HCT116 (cell line): ENCODE results near the gene UVRAG. TPM values are rescaled to one million over a fixed set of nuclear protein-coding genes. Genes with fewer than 3 reads are reported as not detected.
A peak's percentile ranks its signal among the peaks of the same experiment; 100 is the strongest.

ENCODE experiments used
- ATAC-seq: fragments of 200-7000 bp; cut with Tn5 transposase; 2 replicates; pipeline ENCODE4 v1.9.1; 2020; ENCODE audit warnings: mild to moderate bottlenecking, moderate library complexity
- BruUV-seq: library from RNA; stranded (reverse); fragments of 400-500 nt; replicated peaks from 2 replicates; lab custom pipeline; 2021; lab: Mats Ljungman, UMichigan
- CTCF ChIA-PET: fragments of 300-600 bp; sonication (Branson Sonifier 250); formaldehyde crosslinking; loops from one replicate; lab custom pipeline; 2021; ENCODE audit warnings: antibody characterized with exemption; lab: Charles Lee
- POLR2A ChIA-PET: fragments of 300-600, 350-600 bp; sonication (Branson Sonifier 250); formaldehyde crosslinking; loops from one replicate; lab custom pipeline; 2021; ENCODE audit warnings: antibody characterized with exemption; lab: Charles Lee
- RAD21 ChIA-PET, 2 experiments: fragments of 300-600 bp; sonication (Branson Sonifier 250); formaldehyde crosslinking; loops; one replicate each; lab custom pipeline; 2023; ENCODE audit warnings: low total read pairs in 2 of 2; ENCODE audit not compliant: uncharacterized antibody in 2 of 2, unreplicated experiment in 2 of 2, low non-redundant PET in 1 of 2; lab: Charles Lee
- DNase-seq: peaks from one replicate; pipeline ENCODE4 v3.0.0-alpha.2; 2010; ENCODE audit warnings: low read depth, low spot score
- H2AFZ ChIP-seq: fragments of 200-600 bp; shearing (Covaris generic), sonication (generic); 2 replicates; pipeline ENCODE4 v1.6.1; 2017; ENCODE audit warnings: low read depth, mixed run types, mixed read lengths, antibody characterized with exemption, low read length; ENCODE audit not compliant: poor library complexity, severe bottlenecking
- H3K27ac ChIP-seq: 2 replicates; pipeline ENCODE4 v1.5.1; 2012; ENCODE audit warnings: low read depth, low read length
- H3K27me3 ChIP-seq: fragments of 200-600 bp; sonication (generic); 2 replicates; pipeline ENCODE4 v1.6.1; 2016; ENCODE audit warnings: mixed run types, low read length, mixed read lengths; ENCODE audit not compliant: insufficient read depth
- H3K36me3 ChIP-seq, 2 experiments: fragments of 200-500 bp in 1 of 2; fragments of 200-600 bp in 1 of 2; sonication (Bioruptor generic) in 1 of 2; sonication (generic) in 1 of 2; 2 replicates each; pipeline versions ENCODE4 v1.5.1 to v1.6.1; 2014 to 2016; ENCODE audit warnings: low read length in 2 of 2, inconsistent platforms in 1 of 2, mixed read lengths in 1 of 2, mixed run types in 1 of 2; ENCODE audit not compliant: insufficient read depth in 2 of 2, control insufficient read depth in 1 of 2
- H3K4me1 ChIP-seq, 2 experiments: fragments of 200-600 bp in 1 of 2; sonication (generic) in 1 of 2; 2 replicates each; pipeline versions ENCODE4 v1.5.1 to v1.6.1; 2012 to 2017; ENCODE audit warnings: low read length in 2 of 2, inconsistent platforms in 1 of 2, mild to moderate bottlenecking in 1 of 2, mixed read lengths in 1 of 2, mixed run types in 1 of 2, moderate library complexity in 1 of 2; ENCODE audit not compliant: insufficient read depth in 2 of 2, control insufficient read depth in 1 of 2
- H3K4me2 ChIP-seq: fragments of 200-600 bp; sonication (generic); 2 replicates; pipeline ENCODE4 v1.6.1; 2017; ENCODE audit warnings: mixed run types, low read length, mixed read lengths
- H3K4me3 ChIP-seq, 2 experiments: fragments of 200-600 bp in 1 of 2; sonication (generic) in 1 of 2; replicated peaks in 1 of 2; 2 replicates each; pipeline ENCODE4 v1.5.1; 2011 to 2016; ENCODE audit warnings: low read length in 2 of 2, control low read depth in 1 of 2, low read depth in 1 of 2, mild to moderate bottlenecking in 1 of 2, mixed read lengths in 1 of 2, mixed run types in 1 of 2
- H3K79me2 ChIP-seq: fragments of 200-600 bp; sonication (generic); 2 replicates; pipeline ENCODE4 v1.6.1; 2017; ENCODE audit warnings: mild to moderate bottlenecking, mixed run types, low read length, moderate library complexity, mixed read lengths; ENCODE audit not compliant: insufficient read depth
- H3K9ac ChIP-seq: fragments of 200-600 bp; sonication (generic); 2 replicates; pipeline ENCODE4 v1.6.1; 2016; ENCODE audit warnings: low read length, mixed read lengths
- H3K9me2 ChIP-seq: fragments of 200-600 bp; sonication (generic), shearing (Covaris generic); 2 replicates; pipeline ENCODE4 v1.6.1; 2017; ENCODE audit warnings: mixed run types, mild to moderate bottlenecking, moderate library complexity; ENCODE audit not compliant: insufficient read depth
- H3K9me3 ChIP-seq, 2 experiments: fragments of 200-500 bp in 1 of 2; fragments of 200-600 bp in 1 of 2; sonication (Bioruptor generic) in 1 of 2; sonication (generic) in 1 of 2; 2 replicates each; pipeline ENCODE4 v1.6.1; 2014 to 2017; ENCODE audit warnings: low read length in 2 of 2, mixed read lengths in 2 of 2, inconsistent platforms in 1 of 2, low read depth in 1 of 2, mild to moderate bottlenecking in 1 of 2, mixed run types in 1 of 2, moderate library complexity in 1 of 2; ENCODE audit not compliant: control insufficient read depth in 1 of 2, insufficient read depth in 1 of 2
- H4K20me1 ChIP-seq: fragments of 200-600 bp; sonication (generic), shearing (Covaris generic); 2 replicates; pipeline ENCODE4 v1.6.1; 2017; ENCODE audit warnings: mixed run types, mild to moderate bottlenecking, moderate library complexity; ENCODE audit not compliant: insufficient read depth
- CEBPB ChIP-seq: IDR thresholded peaks from 2 replicates; pipeline ENCODE4 v1.6.1; 2012; ENCODE audit warnings: low read depth
- EGR1 ChIP-seq: IDR thresholded peaks from 2 replicates; pipeline ENCODE4 v1.6.1; 2012; ENCODE audit warnings: low read depth
- EZH2 ChIP-seq: fragments of 200-600 bp; sonication (generic); IDR thresholded peaks from 2 replicates; pipeline ENCODE4 v1.6.1; 2017; ENCODE audit warnings: antibody characterized with exemption, mixed run types
- JUND ChIP-seq: IDR thresholded peaks from 2 replicates; pipeline ENCODE4 v1.6.1; 2012
- MAX ChIP-seq: IDR thresholded peaks from 2 replicates; pipeline ENCODE4 v1.6.1; 2012
- POLR2A ChIP-seq: IDR thresholded peaks from 2 replicates; pipeline ENCODE4 v1.7.0; 2011; ENCODE audit warnings: borderline replicate concordance; ENCODE audit not compliant: insufficient read depth, insufficient read length; ENCODE audit errors: extremely low read depth
- RAD21 ChIP-seq: IDR thresholded peaks from 2 replicates; pipeline ENCODE4 v1.6.1; 2012; ENCODE audit warnings: low read depth, mild to moderate bottlenecking
- SIN3A ChIP-seq: IDR thresholded peaks from 2 replicates; pipeline ENCODE4 v1.6.1; 2012; ENCODE audit warnings: low read depth
- SP1 ChIP-seq: IDR thresholded peaks from 2 replicates; pipeline ENCODE4 v1.6.1; 2012; ENCODE audit warnings: low read depth
- ZBTB33 ChIP-seq: IDR thresholded peaks from 2 replicates; pipeline ENCODE4 v1.6.1; 2011; ENCODE audit warnings: mild to moderate bottlenecking, low read length, moderate library complexity; ENCODE audit not compliant: insufficient replicate concordance; ENCODE audit errors: extremely low read depth
- ZFX ChIP-seq: fragments of 450-650 bp; IDR thresholded peaks from 2 replicates; pipeline ENCODE4 v1.6.1; 2017
- ZNF274 ChIP-seq: fragments of 200-500 bp; sonication (Bioruptor generic); IDR thresholded peaks from 2 replicates; pipeline ENCODE4 v1.6.1; 2014; ENCODE audit warnings: mild to moderate bottlenecking, low read depth, low read length, inconsistent platforms
- intact Hi-C: fragments of 100-400 bp; cut with micrococcal nuclease; formaldehyde crosslinking; loops from 2 replicates; pipeline ENCODE4 v1.10.0; 2022
- total RNA-seq: library from RNA; stranded (reverse); gene quantifications from one replicate; pipeline ENCODE4 v1.2.1, GENCODE V29; 2021; ENCODE audit not compliant: unreplicated experiment

The UVRAG gene
- total RNA-seq, 1 experiment from 2014 or later = 12.3 TPM

DNA sequence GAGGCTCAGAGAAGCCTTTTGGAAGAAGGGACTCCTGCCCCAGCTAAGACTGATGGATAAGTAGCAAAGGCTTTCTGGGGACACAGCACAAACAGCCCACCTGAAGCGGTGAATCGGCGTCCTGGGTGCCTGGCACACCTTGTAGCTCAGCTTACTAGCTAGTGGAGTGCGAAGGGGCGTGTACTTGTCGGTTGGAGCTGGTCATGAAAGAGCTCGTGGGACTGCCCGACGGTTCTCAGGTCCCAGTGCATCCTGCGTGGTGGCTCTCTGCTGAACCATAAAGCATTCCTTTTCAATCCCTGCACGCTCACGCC lies 690 bp upstream of the UVRAG start:
- no TSS peak for BruUV-seq
- Histone ChIP-seq H3K9me3 (no peaks in the 10 kb centered on the region), H2AFZ (peak overlapping the region; percentile 31), H3K36me3 (no peaks in the 10 kb centered on the region), H3K9me2 (no peaks in the 10 kb centered on the region), H3K9ac (peak overlapping the region; percentile 81), H3K4me2 (peak overlapping the region; percentile 83), H3K79me2 (peaks cover 13% of the 10 kb centered on the region), H3K4me3 (peak overlapping the region; percentile 68 to 90), H3K27ac (peak overlapping the region; percentile 47)
- RAD21 ChIA-PET = no interaction called here
- no peak for DNase-seq
- intact Hi-C loops = no loop called here
- TF ChIP-seq CEBPB (no peak), MAX (no peak)
- TF ChIP-seq, all 23 proteins: peak for 0
- Histone ChIP-seq H3K27me3 (no peaks in the 10 kb centered on the region), H3K4me1 (peaks cover 22 to 33% of the 10 kb centered on the region in 2 experiments), H4K20me1 (no peaks in the 10 kb centered on the region)
- ChIA-PET POLR2A (no interaction called here), CTCF (interaction anchor here (0.8 to 1.4 kb wide), 2 partner anchors 11 to 54 kb away, joined by 3 to 10 read pairs; no protein-coding TSS in a partner anchor)
- peak; percentile 62 for ATAC-seq

DNA sequence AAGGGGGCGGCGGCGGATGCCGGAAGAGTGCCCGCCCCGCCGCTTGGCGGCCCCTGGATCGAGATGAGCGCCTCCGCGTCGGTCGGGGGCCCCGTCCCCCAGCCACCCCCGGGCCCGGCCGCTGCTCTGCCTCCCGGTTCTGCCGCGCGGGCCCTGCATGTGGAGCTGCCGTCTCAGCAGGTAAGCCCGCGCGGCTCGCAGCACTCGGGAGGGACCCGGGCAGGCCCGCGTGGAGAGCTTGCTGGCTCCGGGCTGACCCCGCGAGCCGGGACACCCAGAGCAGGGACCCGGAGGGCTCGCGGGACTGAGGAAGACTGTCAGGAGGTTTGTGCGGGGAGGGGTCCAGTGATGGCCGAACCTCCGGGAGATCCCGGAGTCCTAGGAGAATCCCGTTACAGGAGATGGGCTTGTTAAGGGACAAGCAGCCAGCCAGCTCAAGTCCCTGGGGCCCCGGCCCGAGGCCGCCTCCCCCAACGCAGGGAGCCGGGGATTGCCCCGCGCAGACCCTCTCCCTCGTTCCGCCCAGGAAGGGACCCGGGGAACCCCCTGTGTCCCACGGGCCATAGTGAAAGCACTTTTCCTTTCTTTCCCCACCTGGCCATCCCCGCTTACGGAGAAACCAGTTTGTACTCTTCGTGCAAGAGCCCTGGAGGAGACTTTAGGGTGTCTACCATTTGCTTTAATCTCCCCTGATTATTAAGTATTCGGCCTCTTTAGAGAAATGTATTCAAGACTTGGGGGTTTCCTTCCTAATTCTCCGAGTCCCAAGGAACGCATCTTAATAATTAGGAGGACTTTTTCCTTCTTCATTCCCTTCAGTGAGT lies 547 bp downstream of the UVRAG start:
- Histone ChIP-seq H3K79me2 (peaks cover 13% of the 10 kb centered on the region), H3K9me3 (no peaks in the 10 kb centered on the region), H2AFZ (no peak overlapping the region), H3K4me1 (peaks cover 22 to 33% of the 10 kb centered on the region in 2 experiments), H4K20me1 (no peaks in the 10 kb centered on the region), H3K27me3 (no peaks in the 10 kb centered on the region), H3K36me3 (no peaks in the 10 kb centered on the region), H3K27ac (peak overlapping the region; percentile 63; the same call in 1 of the 2 replicates), H3K9me2 (no peaks in the 10 kb centered on the region), H3K9ac (peak overlapping the region; percentile 81), H3K4me2 (peak overlapping the region; percentile 83), H3K4me3 (peak overlapping the region; percentile 68 to 90)
- no peak for TF ChIP-seq EZH2
- no peak for TF ChIP-seq SP1
- TF ChIP-seq JUND = no peak
- TF ChIP-seq ZNF274 = no peak
- peak; percentile 66 for TF ChIP-seq ZFX
- TF ChIP-seq RAD21 = no peak
- TF ChIP-seq MAX = no peak
- no peak for TF ChIP-seq ZBTB33
- TF ChIP-seq EGR1 = peak; percentile 3; the same call in 1 of the 2 replicates
- TF ChIP-seq POLR2A = no peak
- 0 out of 2 replicates have a peak, but pooled peaks have one; percentile 2 for TF ChIP-seq SIN3A
- ATAC-seq (peak; percentile 45), DNase-seq (no peak)
- no TSS peak for BruUV-seq
- ChIA-PET CTCF (no interaction called here), RAD21 (no interaction called here), POLR2A (no interaction called here)
- intact Hi-C loops = no loop called here
